Activated CD8-positive, alpha-beta memory T cell treated with anti-CD3 and anti-CD28 coated beads for 24 hours (primary cell): ENCODE results near the gene CLMN.
"Not testable (repeated sequence)": the region's sequence is repeated elsewhere in the genome, so short reads cannot be mapped to it uniquely, and the experiment has no call there.

Source experiments
- DNase-seq: peaks from one replicate; pipeline ENCODE4 v3.0.0-alpha.2; 2020

CLMN gene

DNA sequence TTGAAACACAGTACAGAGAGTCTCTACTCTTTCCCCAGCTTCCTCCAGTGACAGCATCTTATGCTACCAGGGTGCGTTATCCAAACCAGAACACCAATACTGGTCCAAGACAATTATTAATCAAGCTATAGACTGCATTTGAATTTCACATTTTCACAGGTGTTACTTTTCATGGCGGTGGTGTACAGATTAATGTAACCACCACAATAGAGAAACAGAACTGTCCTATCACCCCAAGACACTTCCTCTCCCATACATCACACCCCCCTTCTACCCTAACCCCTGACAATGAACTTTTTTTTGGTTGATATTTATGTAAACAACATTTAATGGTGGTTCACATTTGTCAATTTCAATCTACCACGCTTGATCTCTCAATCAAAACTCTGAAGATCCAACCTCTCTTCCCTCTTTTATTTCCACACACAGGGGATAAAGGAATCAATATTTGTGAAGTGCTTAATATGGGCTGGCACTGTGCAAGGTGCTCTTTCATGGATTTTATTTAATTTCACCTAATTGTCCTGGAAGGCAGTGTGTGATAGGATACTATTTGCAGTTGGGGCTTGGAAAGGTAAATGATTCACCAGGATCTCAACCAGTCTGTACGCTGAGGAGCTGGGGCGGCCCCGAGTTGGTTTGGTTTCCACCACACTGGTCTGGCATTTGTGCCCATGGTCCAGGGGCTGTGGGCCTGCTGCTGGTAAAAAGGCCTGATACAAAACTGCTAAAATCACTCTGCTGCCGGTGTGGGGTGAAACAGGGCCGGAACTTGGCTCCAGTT lies 107.8 kb downstream of the CLMN start:
- no peak for DNase-seq

DNA sequence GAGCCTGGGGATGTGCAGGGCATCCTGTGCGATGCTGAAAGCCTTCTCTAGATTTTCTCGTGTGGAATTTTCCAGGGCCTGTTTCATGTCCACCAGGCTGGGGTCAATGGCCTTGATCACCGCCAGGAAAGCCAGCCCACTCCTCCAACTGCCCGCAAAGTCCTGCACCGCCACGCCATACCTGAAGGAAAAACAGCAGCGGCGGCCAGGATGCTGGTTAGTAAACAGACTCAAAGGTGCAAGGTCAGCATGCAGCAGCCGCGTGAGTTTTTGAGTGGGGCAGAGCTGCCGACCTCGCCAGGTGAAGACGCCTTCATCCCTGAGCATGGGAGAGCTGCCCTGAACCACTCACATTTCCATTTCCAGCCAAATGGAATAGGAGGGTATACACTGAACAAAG lies 109.0 kb downstream of the CLMN start:
- no peak for DNase-seq

DNA sequence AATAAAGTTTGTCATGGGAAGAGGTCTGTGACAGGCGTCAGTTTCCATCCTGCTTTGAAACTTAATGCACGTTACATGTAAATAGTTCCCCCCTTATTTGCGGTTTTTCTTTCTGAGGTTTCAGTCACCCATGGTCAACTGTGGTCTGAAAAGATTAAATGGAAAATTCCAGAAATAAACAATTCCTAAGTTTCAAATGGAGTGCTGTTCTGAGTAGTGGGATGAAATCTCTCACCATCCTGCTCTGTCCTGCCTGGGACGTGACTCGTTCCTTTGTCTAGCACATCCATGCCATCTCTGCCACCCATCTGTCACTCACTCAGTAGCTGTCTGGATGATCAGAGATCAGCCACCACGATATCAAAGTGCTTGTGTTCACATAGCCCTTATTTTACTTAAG lies 111.1 kb downstream of the CLMN start:
- no peak for DNase-seq

DNA sequence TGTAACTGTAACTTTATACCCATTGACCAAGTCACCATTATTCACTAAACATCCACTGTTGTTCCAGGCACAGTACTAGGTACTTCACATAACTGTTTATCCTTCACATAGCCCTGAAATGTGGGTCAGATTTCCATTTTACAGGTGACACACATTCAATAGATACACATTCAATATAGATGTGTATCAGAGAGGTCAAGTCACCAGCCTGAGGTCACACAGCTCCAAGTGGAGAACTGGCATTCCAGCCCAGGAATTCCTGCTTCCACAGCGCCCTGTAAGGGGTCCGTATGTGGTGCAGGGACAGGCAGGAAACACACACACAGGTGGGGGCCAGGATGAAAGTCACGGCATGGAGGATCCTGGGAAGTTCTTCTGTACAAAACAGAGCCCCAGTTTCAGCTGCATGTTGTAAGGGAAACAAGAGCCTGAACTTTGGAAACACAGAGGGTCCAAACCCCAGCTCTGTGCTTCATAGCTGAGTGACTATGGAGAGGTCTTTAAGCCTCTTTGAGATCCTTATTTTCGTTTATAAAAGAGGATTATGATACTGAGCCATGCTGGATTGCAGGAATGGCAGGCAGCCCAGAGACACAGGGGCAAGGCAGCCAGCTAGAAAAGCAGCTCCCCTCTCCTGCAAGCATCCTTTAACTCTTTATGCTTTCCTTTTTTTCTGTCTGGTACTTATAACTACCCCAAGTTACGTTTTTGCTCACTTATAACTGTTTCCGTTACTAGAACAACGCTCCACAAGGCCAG lies 112.1 kb downstream of the CLMN start:
- DNase-seq = no peak

DNA sequence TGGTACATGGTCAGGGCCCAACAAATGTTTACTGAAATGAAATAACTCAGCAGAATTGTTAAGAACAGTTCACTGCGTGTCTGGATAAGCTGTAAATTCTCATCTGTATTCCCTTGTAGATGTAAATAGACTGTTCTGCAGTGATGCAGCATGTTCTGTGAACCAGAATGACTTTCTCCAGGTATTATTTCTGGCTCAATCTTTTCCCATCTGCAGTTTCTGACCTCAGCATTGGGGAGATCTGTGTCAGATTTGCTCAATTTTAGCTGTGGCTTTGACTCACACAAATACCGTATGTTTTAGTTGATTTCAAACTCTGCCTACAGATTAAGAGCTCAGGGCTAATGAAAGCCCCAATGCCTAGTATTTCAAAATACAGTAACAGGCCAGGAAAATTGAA lies 113.2 kb downstream of the CLMN start:
- no peak for DNase-seq

DNA sequence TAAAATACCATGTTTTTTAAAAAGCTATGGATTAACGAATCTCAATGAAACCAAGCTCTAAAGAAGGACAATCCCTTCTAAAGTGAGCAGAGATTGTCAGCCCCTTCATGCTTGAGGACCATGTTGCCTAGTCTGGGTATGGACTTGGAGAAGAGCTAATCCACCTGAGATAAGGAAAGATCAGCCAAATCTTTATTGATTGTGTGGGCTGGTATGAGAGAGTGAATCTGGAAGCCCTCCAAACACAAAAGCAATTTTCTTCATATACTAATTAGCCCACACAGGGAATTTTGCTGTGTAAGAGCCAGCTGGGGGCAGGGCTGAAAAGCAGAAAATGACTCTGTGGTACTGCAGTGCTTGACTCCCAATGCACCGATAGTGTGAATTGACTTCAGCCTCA lies 115.0 kb downstream of the CLMN start:
- DNase-seq = no peak

DNA sequence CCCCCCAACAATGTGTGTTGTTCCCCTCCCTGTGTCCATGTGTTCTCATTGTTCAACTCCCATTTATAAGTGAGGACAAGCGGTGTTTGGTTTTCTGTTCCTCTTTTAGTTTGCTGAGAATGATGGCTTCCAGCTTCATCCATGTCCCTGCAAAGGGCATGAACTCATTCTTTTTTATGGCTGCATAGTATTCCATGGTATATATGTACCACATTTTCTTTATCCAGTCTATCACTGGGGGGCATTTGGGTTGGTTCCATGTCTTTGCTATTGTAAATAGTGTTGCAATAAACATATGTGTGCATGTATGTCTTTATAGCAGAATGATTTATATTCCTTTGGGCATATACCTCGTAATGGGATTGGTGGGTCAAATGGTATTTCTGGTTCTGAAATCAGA lies 118.0 kb downstream of the CLMN start:
- not testable (repeated sequence) for DNase-seq

DNA sequence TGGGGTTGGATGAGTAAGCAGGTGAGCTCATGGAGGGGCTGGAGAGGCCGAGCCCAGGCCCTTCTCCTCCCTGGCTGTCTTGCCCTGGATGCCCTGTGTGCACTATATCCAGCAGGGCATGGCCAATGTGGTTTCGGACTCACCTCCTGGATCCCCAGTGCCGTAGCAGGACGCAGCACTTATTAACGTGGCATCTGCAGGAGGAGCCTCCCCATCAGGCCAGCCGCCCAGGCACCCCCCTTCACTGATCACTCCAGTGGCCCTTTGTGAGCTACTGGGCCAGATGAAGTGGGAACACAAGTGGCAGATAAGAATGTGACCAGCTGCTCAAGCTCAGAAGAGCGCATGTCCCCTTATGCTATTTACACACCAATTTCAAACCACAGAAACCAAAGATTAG lies 119.3 kb downstream of the CLMN start:
- DNase-seq = no peak

DNA sequence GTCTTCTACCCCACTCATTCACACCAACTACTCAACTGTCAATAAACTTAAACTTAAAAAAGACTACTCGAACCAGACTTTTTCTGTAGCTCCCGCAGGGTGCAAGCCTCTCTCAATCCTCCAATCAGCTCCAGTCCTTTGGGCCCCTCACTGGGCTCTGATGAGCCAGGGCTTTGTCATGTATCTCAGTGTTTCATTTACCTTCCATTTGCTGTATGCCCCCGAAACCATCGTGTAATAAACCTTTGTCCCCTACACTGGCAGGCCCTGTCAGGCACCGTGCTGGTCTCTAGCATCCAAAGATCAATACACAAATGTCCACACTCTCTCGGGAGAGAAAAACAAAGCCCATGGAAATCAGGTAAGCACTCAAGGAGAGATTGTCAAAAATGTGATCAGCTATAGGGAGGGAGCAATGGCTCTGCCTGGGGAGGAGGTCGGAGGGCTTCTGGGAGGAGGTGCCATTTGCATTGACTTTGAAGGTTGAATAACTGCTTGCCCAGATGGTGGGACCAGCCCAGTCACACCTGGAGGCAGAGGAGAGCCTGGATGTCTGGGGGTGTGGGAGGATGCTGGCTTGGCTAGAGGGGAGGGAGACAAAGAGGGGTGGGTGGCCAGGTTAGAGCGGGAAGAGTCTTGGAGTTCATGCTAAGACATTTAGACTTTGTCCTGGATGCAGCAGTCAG lies 120.3 kb downstream of the CLMN start:
- no peak for DNase-seq

DNA sequence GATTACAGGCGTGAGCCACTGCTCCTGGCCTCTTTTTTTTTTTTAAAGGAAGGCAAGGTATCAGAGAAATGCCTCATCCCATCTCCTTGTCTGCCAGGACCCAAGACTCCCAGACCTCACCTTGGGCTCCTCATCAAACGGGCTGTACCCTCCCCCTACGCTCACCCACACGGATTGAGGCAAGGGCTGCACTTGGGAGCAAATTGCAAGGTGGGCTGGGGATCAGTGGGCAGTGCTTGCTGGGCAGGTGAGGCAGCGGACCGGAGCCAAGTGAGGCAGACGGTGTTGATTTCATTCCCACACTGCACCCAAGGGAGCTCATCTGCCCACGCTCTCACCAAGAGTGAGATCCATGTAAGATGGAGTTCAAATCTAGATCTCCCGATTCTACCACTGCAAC lies 121.4 kb downstream of the CLMN start:
- DNase-seq = no peak

DNA sequence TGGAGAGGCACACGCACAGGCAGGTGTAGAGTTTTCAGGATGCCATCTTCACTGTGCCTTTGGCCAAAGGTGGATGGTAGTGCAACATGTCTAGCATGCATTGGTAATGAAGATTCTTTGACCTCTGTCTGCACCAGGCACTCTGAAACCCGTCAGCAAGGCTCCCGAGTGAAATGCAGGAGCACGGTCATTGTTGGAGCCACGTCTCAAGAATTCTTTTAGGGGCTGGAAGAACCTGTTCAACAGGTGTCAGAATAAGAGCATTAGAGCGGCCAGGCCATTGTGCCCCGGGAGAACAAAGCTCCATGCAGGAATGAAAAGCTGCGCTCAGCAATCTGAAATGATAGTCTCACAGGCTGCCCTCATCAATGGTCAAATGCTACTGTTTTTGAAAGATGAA lies 122.2 kb downstream of the CLMN start:
- DNase-seq = no peak

DNA sequence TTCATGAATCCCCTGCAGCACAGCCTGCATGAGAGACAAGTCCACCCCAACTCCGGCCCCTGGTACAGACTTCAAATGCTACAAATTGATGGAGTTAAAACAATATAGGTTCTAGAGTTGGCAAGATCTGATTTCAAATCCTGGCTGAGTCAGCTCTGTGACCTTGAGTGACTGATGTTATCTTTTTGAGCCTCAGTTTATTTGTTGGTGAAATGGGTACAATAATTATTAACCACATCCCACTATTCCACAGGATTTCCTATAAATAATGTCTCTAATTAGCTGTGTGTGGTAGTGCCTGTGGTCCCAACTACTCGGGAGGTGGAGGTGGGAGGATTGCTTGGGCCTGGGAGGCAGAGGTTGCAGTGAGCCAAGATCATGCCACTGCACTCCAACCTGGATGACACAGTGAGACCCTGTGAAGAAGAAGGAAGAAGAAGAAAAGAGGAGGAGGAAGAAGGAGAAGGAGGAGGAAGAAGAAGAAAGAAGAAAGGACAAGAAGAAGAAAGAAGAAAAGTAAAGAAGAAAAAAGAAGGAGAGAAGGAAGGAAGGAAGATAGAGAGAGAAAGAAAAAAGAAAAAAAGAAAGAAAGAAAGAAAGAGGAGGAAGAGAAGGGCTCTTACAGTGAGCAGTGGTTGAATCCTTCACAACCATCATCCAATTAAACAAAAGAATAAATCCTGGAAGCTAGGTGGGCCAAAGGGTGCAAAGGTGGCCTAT lies 122.7 kb downstream of the CLMN start:
- no peak for DNase-seq

DNA sequence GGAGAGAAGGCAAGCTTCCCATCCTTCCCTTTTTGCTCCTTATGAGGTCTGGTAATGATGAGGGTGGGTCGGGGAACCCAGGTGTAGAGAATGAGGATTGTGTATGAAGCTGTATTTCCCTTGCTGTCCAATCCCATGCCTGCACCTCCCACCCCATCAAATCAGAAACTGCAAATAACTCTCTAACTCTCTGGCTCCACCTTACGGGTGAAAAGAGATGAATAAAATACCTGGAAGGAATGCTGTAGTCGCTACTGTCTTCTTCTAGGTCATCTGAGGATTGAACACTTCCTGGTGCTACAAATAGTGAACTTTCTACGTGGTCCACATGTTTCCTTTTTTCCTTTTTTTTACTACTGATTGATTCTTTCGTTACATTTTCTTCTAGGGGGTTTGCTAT lies 123.4 kb downstream of the CLMN start:
- no peak for DNase-seq

DNA sequence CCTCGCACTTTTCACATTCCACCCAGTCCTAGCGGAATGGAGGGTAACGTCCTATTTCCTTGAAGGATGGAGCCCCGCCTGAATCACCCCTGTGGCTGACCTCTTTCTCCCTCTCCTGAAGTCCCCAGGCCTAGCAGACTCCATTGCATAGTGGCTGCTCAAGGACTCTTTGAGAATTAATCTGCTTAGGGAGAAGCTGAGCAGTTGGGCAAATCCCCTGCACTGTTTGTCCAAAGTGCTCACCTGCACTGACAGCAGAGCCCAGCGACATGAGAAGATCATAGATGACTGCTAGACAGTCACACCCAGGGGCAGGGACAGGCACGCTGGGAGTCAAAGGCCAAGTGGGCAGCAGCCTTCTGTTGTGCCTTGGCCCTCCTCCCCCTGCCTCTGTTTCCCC lies 124.7 kb downstream of the CLMN start:
- no peak for DNase-seq

DNA sequence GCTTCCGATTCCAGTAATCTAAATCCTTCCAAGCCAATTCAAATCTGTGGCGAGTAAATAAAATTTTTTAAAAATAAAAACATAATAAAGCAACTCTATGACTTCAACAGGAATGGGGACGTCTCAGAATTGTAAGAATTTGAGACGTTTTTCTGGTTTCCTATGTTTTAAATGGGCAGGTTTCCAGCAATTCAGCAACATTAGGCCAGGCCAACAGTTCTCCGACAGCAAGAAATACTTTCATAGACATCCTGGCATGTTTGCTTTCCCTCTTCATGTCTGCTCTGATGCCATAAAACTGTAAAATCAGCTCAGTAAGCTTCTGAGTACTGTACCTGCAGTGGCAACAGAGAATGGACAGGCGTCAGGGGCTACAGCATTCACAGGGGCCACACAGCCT lies 126.6 kb downstream of the CLMN start:
- no peak for DNase-seq

DNA sequence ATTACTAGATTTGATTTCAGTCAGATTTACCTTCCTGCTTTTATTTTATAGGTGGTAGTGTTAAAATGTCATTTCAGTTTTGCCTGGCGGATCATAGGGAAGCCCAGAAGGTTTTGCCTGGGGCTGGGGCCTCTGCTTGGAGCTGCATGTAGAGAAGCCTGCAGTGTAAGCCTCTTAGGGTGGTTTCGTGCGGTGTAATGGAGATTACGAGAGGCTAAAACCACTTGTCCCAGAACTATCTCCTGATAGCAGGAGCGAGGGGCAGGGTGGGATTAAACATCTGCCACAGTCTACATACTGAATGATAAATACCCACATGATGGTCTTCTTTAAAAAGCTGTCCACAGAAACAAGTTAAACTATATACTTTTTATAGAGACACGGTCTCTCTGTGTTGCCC lies 127.4 kb downstream of the CLMN start:
- DNase-seq = no peak

DNA sequence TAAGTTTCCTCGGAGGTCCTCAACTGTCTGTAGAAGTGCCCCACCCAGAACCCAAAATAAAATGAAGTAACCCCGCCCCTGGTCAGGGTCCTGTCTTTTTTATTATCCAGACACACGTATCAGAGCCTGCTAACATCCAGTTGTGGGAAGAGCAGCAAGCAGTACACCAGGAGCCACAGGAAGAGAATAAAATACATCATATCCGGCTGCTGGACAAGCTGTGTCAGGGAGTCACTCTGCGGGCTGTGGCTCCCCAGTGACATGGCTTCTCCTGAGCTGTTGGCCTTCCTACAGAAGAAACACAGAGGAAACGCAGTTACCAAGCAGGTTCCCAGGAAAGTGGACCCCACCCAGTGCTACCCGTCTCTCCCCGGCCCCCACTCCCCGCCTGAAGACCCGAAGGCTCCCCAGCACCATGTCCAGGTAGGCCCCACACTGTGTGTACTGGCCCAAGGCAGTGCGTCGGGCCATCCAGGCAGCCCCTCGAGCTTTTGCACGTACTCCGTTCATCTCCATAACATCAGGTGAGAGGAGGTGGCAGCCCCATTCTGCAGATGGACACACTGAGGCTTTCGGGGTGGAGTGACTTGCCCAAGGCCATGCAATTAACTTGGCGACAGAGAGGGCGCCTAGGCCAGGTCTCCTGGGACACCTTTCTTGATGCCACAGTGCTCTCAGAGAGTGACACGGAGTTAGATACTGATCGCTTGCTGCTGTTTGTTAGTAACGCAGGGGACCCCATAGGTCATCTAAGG lies 128.1 kb downstream of the CLMN start:
- no peak for DNase-seq

DNA sequence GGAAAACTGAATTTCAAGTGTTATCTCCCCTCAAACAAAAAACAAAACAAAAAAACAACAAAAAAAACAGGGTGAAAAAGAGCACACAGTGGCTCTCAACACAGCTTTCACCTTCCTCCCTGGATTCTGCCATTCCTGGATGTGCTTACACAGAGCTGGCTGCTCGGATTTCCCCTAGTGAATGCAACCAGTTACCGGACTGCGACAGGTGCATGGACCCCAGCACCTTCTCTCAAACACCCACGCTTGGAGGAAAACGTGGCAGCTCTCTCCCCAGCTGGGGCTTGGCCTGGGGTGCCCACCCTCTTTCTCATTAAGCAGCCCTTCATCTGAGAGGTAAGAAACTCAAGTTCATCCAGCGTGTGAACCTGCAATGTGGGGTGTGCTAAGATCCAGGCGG lies 128.9 kb downstream of the CLMN start:
- no peak for DNase-seq

DNA sequence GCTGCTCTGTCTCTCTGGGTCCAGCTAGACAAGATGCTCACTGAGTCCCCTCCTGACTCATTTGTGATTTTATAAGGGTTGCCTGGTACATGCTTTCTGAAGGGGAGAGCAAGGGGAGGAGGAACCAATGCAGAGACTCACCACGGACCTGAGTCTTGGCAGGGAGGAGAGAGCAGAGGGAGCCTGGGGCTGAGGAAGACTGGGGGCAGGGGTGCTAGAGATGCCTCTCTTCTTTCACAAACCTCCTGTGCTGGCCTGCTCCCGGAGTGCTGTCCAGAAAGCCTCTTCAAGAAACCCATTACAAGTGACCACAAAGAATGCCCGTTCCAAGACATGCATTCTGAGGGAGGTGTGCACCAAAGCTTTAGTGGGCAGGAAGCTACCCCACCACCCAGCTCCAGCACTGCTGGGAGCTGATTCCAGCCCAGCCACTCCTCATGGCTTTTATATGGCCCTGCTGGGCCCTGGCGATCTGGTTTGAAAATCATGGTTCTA lies 129.3 kb downstream of the CLMN start:
- DNase-seq = no peak

DNA sequence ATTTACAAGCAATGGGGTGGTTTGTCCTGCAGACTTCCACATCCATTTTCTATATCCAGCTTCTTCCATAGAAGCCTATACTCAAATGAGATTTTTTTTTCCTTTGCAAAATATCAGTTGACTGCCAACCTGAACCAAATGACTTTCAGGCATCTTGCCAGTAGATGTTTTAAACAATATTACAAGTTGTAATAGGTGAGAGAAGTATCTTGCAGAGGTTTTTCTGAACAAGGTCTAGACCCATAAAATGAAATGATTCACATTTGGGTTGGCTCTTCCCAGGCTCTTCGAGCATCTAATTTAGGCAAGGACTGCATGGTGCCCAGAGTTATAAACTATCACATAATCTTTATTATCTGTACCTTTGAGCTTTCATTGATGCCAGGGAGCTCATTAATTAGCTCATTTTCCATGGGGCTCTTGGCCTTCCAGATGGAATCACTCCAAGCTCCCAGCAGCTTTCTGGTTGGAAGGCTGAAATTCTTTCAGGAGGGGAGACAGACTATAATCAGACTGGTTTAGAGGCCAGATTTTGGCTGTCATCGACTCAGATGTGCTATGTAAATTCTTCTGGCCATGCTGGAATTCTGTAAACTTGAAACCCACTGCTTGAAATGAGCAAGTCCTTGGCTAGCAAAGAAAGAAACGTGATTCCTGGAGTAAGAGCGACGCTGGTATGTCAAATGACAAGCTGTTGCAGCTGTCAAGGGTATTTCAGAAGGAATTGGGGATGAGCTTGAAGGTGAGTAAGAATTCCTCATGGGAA lies 130.2 kb downstream of the CLMN start:
- DNase-seq = no peak

DNA sequence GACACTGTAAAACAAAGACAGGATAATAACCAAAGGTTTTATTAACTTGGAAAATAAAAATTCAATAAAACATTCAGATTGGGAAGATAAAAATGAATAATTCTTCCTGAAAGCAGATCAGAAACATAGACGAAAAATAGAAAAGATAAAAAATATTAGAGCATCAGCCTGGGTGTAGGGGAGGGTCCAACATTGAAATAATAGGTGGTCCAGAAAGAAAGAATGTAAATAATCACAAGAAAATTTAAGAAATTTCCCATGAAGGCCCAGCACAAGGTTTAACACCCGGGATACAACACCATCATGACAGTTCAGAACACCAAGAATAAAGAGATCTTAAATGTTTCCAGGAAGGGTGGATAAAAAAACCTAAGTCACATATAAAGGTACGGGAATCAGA lies 131.3 kb downstream of the CLMN start:
- DNase-seq = no peak
